Skeletal muscle satellite cell (primary cell): ENCODE results near the gene RNF215.

Experiments
- H3K27me3 ChIP-seq: 2 replicates; pipeline ENCODE4 v1.7.0; 2013; ENCODE audit warnings: low read length; ENCODE audit not compliant: control insufficient read depth, insufficient read depth
- H3K36me3 ChIP-seq: 2 replicates; pipeline ENCODE4 v1.7.0; 2013; ENCODE audit warnings: mild to moderate bottlenecking, control low read depth, low read length; ENCODE audit not compliant: insufficient read depth
- H3K4me1 ChIP-seq: 2 replicates; pipeline ENCODE4 v1.7.0; 2013; ENCODE audit warnings: low read length; ENCODE audit not compliant: control insufficient read depth, insufficient read depth
- H3K4me2 ChIP-seq: 2 replicates; pipeline ENCODE4 v1.7.0; 2013; ENCODE audit warnings: mild to moderate bottlenecking, low read length
- H3K4me3 ChIP-seq: 2 replicates; pipeline ENCODE4 v1.7.0; 2013; ENCODE audit warnings: low read length
- H3K9ac ChIP-seq: 2 replicates; pipeline ENCODE4 v1.7.0; 2013; ENCODE audit warnings: mild to moderate bottlenecking, low read depth, low read length, moderate library complexity
- H3K9me3 ChIP-seq: replicated peaks from 2 replicates; pipeline ENCODE4 v1.7.0; 2013; ENCODE audit warnings: mild to moderate bottlenecking, control low read depth, low read length

The RNF215 gene

DNA sequence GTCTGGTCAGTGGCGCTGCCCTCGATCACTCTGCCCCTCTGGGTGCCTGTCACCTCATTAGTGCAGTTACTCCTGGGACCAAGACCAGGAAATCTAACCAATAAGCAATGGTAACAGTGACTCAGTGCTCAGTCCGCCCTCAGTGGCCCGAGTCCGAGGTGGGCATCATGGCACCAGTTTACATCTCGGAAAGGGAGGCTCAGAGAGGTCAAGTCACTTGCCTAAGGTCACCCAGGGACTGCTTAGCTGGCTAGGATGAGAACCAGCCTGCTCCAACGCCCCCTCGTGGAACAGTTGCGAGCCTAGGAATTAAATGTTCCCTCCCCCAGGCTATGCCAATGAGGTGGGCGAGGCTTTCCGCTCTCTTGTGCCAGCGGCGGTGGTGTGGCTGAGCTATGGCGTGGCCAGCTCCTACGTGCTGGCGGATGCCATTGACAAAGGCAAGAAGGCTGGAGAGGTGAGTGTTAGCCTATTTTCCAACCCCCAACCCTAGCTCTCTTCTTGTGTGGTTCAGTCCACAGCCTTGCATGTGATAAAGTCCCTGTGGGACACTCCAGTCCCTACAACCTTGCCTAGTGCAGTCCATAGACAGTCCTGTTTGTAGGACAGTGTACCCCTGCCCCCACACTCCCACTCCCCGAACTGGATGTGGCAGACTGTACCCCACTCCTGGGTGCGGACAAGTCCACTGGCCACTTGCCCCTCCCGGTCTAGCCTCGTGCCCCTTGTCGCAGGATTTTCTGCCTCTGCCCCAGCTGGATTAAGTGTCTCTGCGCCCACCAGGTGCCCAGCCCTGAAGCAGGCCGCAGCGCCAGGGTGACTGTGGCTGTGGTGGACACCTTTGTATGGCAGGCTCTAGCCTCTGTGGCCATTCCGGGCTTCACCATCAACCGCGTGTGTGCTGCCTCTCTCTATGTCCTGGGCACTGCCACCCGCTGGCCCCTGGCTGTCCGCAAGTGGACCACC, 39.5 kb upstream of the RNF215 start:
- H3K9ac ChIP-seq, result peak overlapping the region; percentile 90
- peaks cover 47% of the 10 kb centered on the region for H3K4me1 ChIP-seq
- H3K36me3 ChIP-seq, result peaks cover 16% of the 10 kb centered on the region

DNA sequence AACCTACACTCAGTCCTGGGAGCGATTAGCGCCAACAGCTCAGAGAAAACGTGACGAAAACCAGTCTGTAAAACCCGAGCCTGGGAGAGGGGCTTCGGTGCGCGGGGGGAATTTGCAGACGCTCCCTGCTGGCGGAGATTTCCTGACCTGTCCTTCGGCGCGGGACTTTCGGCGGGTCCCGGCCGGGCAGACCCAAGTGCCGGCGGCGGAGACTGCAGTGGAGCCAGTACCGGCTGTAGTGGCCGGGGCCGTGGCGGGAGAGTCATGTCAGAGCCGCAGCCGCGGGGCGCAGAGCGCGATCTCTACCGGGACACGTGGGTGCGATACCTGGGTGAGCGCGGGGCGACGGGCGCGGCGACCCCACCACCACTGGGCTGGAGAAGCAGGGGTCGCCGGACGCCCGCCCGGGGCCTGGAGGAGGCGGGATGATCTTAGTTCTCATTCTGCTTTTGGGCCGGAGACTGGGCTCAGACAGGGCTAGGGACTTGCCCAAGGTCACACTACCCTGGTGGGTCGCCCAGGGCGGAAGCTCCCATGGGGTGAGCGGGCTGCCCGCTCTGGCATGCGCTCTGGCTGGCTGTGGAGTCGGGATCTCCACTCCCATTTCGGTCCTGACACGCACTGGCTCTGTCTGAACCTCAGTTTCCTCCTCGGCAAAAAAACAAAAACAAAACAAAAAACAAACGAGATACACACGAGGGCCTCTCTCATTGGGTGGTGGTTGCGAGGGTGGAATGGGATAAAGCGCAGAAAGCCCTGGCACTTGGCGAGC, 38.6 kb upstream of the RNF215 start, which contains the start of gene MTFP1:
Gene MTFP1 (plus strand): TSS at position 153 of the 772 bp plus-strand sequence. CDS start 112 bp downstream, at position 265.
- Histone ChIP-seq H3K27me3 (no peaks in the 10 kb centered on the region), H3K9ac (peak within 1 kb of the TSS; percentile 90), H3K4me3 (peak within 1 kb of the TSS; percentile 75), H3K9me3 (no peaks in the 10 kb centered on the region), H3K36me3 (peaks cover 24% of the 10 kb centered on the region), H3K4me1 (peaks cover 56% of the 10 kb centered on the region), H3K4me2 (peak within 1 kb of the TSS; percentile 80)

More for the DNA sequence above, 39.5 kb upstream of the RNF215 start:
- Histone ChIP-seq H3K4me2 (peak overlapping the region; percentile 80), H3K9me3 (no peaks in the 10 kb centered on the region), H3K27me3 (no peaks in the 10 kb centered on the region), H3K4me3 (peak overlapping the region; percentile 75)

DNA sequence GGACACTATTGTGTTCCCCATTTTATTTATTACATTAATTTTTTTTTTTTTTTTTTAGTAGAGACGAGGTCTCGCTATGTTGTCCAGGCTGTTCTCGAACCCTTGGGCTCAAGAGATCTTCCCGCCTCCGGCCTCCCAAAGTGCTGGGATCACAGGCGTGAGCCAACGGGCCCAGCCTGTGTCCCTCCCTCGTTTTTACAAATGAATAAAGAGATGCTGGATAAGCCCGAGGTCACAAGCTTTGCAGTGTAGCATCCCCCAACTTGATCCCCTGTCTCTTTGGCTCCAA, 38.1 kb upstream of the RNF215 start:
- Histone ChIP-seq H3K4me3 (peak overlapping the region; percentile 75), H3K4me2 (peak overlapping the region; percentile 80), H3K27me3 (no peaks in the 10 kb centered on the region), H3K36me3 (peaks cover 24% of the 10 kb centered on the region), H3K4me1 (peaks cover 60% of the 10 kb centered on the region), H3K9ac (peak overlapping the region; percentile 90), H3K9me3 (no peaks in the 10 kb centered on the region)

DNA sequence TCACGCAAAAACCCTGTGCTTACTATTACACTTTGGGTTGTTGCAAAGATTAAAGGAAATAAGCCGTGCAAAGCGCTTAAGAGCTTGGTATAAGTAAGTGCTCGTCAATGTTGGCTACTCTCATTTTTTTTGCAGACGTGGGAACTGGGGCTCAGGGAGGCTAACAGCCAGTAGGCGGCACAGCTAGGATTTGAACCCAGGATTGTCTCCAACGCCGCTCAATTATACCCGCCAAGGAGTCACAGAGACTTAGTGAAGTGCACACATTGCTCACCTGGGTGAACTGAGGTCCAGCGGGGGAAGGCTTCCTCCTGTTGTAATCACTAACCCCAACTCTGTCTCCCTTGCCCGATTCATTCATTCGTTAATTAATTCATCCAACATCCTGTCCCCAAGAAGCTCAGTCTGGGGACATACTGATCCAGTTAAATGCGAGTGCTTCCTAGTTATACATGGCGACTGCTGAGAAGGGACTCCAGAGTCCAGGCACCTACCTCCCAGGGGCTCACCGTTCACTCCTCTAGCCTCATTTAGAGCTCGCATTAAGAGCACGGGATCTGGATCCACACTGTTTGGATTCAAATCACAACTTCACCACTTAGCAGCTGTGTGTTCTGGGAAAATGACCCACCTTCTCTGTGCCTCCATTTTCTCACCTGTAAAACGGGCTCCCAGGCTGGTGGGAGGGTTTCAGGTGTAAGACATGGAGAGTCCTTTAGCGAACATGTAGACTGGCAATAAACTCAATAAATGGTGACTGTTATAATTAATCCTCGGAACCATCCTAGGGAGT, 37.5 kb upstream of the RNF215 start:
- H3K4me2 ChIP-seq, result peak overlapping the region; percentile 80
- H3K36me3 ChIP-seq, result peaks cover 24% of the 10 kb centered on the region
- no peaks in the 10 kb centered on the region for H3K9me3 ChIP-seq
- no peaks in the 10 kb centered on the region for H3K27me3 ChIP-seq
- H3K9ac ChIP-seq, result peak overlapping the region; percentile 90
- peak overlapping the region; percentile 62 for H3K4me3 ChIP-seq
- peaks cover 65% of the 10 kb centered on the region for H3K4me1 ChIP-seq

DNA sequence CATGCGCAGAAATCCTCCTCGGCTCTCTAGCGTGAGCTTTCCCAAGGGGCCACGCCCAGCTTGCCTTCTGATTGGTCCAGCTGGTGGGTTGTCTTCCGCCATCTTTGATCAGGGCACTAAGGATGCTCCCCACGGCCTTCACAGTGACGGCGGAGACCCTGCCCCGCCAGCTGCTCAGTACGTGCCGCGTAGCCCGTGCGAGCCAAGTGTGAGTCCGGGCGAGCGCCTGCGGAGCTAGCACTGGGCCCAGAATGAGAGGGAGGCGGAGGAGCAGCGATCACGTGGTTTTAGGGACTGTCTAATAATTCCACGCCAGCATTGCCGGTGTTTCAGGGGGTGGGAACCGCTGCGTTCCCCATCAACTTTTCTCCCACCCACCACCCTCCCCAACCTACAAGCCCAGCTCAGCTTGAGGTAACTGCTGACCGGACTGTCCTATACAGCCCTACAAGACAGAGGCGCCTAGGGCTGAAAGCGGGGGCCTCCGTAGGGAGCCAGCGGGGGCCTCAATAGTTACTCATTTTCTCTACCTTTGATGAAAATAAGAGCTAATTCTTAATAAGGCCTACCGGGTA, 36.8 kb upstream of the RNF215 start:
- Histone ChIP-seq H3K4me3 (peak overlapping the region; percentile 63), H3K4me1 (peaks cover 72% of the 10 kb centered on the region), H3K36me3 (peaks cover 25% of the 10 kb centered on the region), H3K9me3 (no peaks in the 10 kb centered on the region), H3K9ac (peak overlapping the region; percentile 90), H3K27me3 (no peaks in the 10 kb centered on the region), H3K4me2 (peak overlapping the region; percentile 80)

DNA sequence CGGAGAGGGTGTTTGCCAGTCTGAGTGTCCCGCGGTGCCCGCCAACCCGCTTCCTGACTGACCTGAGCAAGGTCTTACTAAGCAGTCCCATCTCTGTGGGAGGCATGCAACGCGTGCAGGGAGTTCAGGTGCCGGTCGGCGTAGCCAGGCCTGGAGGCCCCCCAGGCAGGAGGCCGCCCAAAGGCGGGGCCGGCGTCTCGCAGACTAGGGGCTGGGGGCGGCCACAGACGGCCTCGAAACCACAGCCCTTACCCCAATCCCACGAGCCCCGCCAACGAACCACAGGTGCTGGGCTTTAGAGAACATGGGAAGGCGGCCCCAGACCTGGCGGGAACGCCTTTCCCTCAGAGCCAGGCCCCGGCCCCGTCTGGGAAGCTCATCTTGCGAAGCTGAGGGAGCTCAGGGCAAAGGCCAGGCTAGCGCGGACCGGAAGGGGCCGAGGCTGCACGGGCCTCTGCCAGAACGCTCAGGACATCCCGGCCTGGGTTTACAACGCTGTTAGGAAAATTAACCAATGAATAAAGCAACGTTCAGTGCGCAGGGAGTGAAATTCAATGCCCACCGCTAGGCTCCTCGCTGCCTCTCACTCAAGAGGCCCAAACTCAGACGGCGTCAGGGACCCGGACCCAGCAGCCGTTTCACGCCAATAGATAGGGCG, 36.2 kb upstream of the RNF215 start:
- Histone ChIP-seq H3K9ac (peak overlapping the region; percentile 90), H3K27me3 (no peaks in the 10 kb centered on the region), H3K36me3 (peaks cover 32% of the 10 kb centered on the region), H3K4me3 (peak overlapping the region; percentile 63), H3K4me2 (peak overlapping the region; percentile 80), H3K4me1 (peaks cover 78% of the 10 kb centered on the region), H3K9me3 (no peaks in the 10 kb centered on the region)

DNA sequence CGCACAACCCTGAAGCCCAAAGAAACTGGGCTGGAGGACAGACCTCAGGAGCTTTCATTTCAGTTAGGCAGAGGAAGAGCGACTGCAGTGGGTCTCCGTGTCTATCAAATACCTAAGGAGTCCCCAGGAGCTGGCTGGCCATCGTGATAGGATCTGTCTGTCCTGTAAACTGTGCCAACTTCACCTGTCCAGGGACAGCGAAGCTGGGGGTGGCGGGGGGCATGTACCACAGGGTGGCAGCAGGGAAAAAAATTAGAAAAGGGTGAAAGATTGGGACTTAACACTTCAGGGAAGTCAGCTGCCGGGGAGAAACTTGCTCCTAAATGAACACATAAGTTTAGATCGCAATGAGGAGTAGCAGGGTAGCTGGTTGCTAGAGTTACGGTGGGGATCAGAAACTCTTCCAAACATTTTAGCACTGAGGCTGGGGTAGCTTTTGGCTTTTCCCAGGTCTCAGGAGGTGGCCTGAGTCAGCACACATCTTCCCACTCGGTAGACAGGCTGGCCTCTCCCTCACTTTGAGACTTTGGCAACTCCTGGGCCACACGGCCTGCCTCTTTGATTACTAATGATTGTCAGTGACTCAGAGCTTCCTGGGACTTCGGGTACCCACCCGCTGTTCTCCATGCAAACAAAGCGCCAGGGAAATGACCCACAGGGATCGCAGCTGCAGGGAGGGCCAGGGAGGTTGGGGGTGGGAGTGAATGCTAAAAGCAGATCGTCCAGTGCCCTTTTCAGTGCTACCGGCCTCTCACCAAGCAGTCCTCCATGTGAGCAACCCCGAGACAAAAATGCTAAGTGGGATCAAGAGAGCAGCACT, 35.5 kb upstream of the RNF215 start:
- no peaks in the 10 kb centered on the region for H3K27me3 ChIP-seq

DNA sequence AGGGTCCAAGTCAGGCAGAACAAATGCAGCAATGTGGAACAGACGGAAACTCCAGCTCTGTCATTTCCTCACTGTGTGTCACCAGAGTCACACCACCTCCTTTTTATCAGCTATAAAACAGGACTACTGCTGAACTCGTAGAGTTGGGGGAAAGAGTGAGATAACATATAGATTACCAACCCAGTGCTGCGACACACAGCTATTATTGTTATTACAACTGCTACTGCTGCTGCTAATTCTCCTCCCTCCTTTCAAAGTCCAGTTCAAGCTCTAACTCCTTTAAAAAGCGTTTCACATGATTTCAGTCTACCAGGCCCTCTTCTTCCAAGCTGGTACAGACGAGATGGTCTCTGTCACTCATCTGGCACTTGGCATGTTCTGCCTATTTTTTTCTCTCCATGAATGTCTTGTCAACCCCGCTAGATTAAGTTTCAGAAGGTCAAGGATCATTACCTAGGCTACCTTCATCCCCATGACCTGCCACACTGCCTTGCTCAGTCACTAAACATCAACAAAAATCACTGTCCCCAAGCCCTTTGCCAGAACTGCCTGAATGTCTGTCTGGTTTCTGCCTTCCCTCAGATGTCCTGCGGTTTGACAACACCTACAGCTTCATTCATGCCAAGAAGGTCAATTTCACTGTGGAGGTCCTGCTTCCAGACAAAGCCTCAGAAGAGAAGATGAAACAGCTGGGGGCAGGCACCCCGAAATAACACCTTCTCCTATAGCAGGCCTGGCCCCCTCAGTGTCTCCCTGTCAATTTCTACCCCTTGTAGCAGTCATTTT, 34.7 kb upstream of the RNF215 start:
- H3K4me1 ChIP-seq, result peaks cover 79% of the 10 kb centered on the region
- H3K4me3 ChIP-seq, result peak overlapping the region; percentile 12
- H3K4me2 ChIP-seq, result peak overlapping the region; percentile 80
- no peaks in the 10 kb centered on the region for H3K27me3 ChIP-seq
- peaks cover 40% of the 10 kb centered on the region for H3K36me3 ChIP-seq
- no peaks in the 10 kb centered on the region for H3K9me3 ChIP-seq
- peak overlapping the region; percentile 84 for H3K9ac ChIP-seq

More for the DNA sequence above, 35.5 kb upstream of the RNF215 start:
- Histone ChIP-seq H3K4me3 (peak overlapping the region; percentile 63), H3K36me3 (peaks cover 39% of the 10 kb centered on the region), H3K4me2 (peak overlapping the region; percentile 80), H3K9me3 (no peaks in the 10 kb centered on the region), H3K4me1 (peaks cover 81% of the 10 kb centered on the region), H3K9ac (peak overlapping the region; percentile 90)

DNA sequence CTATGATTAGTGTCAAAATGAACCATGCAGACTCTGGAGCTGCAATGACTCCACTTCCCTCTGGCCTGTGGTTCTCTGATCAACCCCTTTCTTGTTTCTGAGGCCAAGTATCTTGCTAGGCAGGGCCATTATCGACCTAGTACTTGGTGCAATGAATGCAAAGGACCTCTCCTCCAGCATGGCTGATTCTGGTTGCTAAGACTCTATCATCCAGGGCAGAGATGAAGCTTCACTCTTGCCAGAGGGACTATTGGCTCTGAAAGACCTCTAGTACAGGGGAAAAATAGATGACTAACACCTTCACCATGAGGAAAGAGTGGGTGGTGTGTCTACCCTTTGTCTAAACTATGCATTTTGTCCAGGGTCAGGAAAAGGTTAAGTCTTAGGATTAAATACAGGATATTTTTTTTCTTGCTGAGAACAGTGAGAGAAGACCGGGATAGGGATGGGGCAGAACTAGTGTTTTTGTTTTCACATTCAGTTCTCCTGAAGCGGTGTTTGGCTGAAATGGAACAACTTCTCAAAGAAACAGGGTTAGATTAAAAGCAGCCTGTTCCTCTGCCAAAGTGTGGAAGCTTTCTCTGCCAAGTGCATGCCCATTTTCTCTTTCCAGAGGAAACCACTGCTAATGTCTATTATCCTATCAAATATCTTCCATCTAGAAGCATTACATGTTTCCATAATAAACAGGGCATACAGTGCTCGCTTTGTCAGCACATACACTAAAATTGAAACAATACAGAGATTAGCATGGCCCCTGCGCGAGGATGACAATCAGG, 33.3 kb upstream of the RNF215 start:
- Histone ChIP-seq H3K27me3 (no peaks in the 10 kb centered on the region), H3K9ac (peak overlapping the region; percentile 84), H3K4me1 (peaks cover 80% of the 10 kb centered on the region), H3K4me2 (peak overlapping the region; percentile 80), H3K4me3 (peak overlapping the region; percentile 12), H3K9me3 (no peaks in the 10 kb centered on the region), H3K36me3 (peaks cover 53% of the 10 kb centered on the region)
